GM20000 (cell line): Measurements from ENCODE around the gene S1PR4.
"Not testable (repeated sequence)": the region's sequence is repeated elsewhere in the genome, so short reads cannot be mapped to it uniquely, and the experiment has no call there.

Experiments
- DNase-seq: peaks from one replicate; pipeline ENCODE4 v3.0.0; 2012; ENCODE audit warnings: low spot score
- CTCF ChIP-seq: IDR thresholded peaks from 2 replicates; pipeline ENCODE4 v1.5.1; 2012; ENCODE audit warnings: mild to moderate bottlenecking, control low read depth; ENCODE audit errors: extremely low read depth, missing control alignments

The S1PR4 gene

GRCh38 chr19:3211191-3211590 lies 32.6 kb downstream of the S1PR4 start:
- DNase-seq, result no peak

GRCh38 chr19:3213159-3213558 lies 34.6 kb downstream of the S1PR4 start:
- TF ChIP-seq CTCF, result no peak
- DNase-seq, result no peak

More at GRCh38 chr19:3211191-3211590, 32.6 kb downstream of the S1PR4 start:
- no peak for TF ChIP-seq CTCF

- no peak for TF ChIP-seq CTCF
- no peak for DNase-seq
Measured at GRCh38 chr19:3216874-3217273, 38.3 kb downstream of the S1PR4 start.

- no peak for TF ChIP-seq CTCF
- no peak for DNase-seq
Measured at GRCh38 chr19:3220576-3220975, 42.0 kb downstream of the S1PR4 start.

GRCh38 chr19:3221576-3221975 lies 43.0 kb downstream of the S1PR4 start:
- not testable (repeated sequence) for DNase-seq

- peak; percentile 13 for DNase-seq
- no peak for TF ChIP-seq CTCF
Measured at GRCh38 chr19:3222709-3223108, 44.1 kb downstream of the S1PR4 start.

- DNase-seq, result peak; percentile 94
Measured at GRCh38 chr19:3224346-3225168, 46.0 kb downstream of the S1PR4 start, which contains the start of gene CELF5. CELF5 (plus strand) TSS chr19:3224661; CDS start chr19:3224740, 79 bp downstream.

More at GRCh38 chr19:3224346-3225168, 46.0 kb downstream of the S1PR4 start, which contains the start of gene CELF5:
- peak; percentile 60 for TF ChIP-seq CTCF
